SU-DHL-6 (cell line): ENCODE measurements around the gene ZC3H8.
A peak's percentile ranks its signal among the peaks of the same experiment; 100 is the strongest.

Experiments
- H2AFZ ChIP-seq: fragments of 200-600 bp; sonication (generic); 2 replicates; pipeline ENCODE4 v1.6.1; 2014; ENCODE audit warnings: low read depth, mild to moderate bottlenecking, moderate library complexity, mixed read lengths, antibody characterized with exemption, low read length; ENCODE audit not compliant: severe bottlenecking
- H3F3A ChIP-seq: fragments of 200-600 bp; shearing (Covaris generic); 2 replicates; pipeline ENCODE4 v1.6.0; 2016; ENCODE audit warnings: antibody characterized with exemption, mild to moderate bottlenecking; ENCODE audit not compliant: insufficient read depth
- H3K27ac ChIP-seq: fragments of 200-600 bp; sonication (generic); 2 replicates; pipeline ENCODE4 v1.5.1; 2016; ENCODE audit warnings: low read depth, mild to moderate bottlenecking, low read length, moderate library complexity, mixed read lengths
- H3K27me3 ChIP-seq: fragments of 200-600 bp; sonication (generic), shearing (Covaris generic); 2 replicates; pipeline ENCODE4 v1.6.0; 2014; ENCODE audit warnings: mild to moderate bottlenecking, low read length
- H3K36me3 ChIP-seq: fragments of 200-600 bp; sonication (generic); 2 replicates; pipeline ENCODE4 v1.6.1; 2014; ENCODE audit warnings: mild to moderate bottlenecking, low read length, mixed read lengths
- H3K4me2 ChIP-seq: fragments of 300-600, 200-600 bp; shearing (Covaris generic), sonication (generic); 2 replicates; pipeline ENCODE4 v1.6.0; 2014; ENCODE audit warnings: low read length, low read depth, mild to moderate bottlenecking; ENCODE audit not compliant: poor library complexity, severe bottlenecking
- H3K4me3 ChIP-seq: fragments of 200-600 bp; sonication (generic); 2 replicates; pipeline ENCODE4 v1.5.1; 2014; ENCODE audit warnings: antibody characterized with exemption, low read length, mild to moderate bottlenecking, mixed read lengths; ENCODE audit not compliant: insufficient read depth, poor library complexity, severe bottlenecking
- H3K79me2 ChIP-seq: fragments of 200-600 bp; sonication (generic); 2 replicates; pipeline ENCODE4 v1.6.1; 2014; ENCODE audit warnings: mild to moderate bottlenecking, low read length, moderate library complexity; ENCODE audit not compliant: insufficient read depth
- H3K9ac ChIP-seq: fragments of 200-600 bp; sonication (generic); 2 replicates; pipeline ENCODE4 v1.7.0; 2014; ENCODE audit warnings: mild to moderate bottlenecking, low read length
- H3K9me2 ChIP-seq: fragments of 200-600 bp; sonication (generic); replicated peaks from 2 replicates; pipeline ENCODE4 v1.6.1; 2014; ENCODE audit warnings: low read length; ENCODE audit not compliant: insufficient read depth
- H3K9me3 ChIP-seq: fragments of 200-600 bp; sonication (generic); 2 replicates; pipeline ENCODE4 v1.6.1; 2014; ENCODE audit warnings: low read length, mixed read lengths; ENCODE audit not compliant: insufficient read depth
- H4K20me1 ChIP-seq: fragments of 200-600 bp; sonication (generic); 2 replicates; pipeline ENCODE4 v1.6.1; 2014; ENCODE audit warnings: low read depth, mild to moderate bottlenecking, antibody characterized with exemption, low read length, moderate library complexity, mixed read lengths
- EZH2phosphoT487 ChIP-seq: fragments of 200-600 bp; sonication (generic), shearing (Covaris generic); conservative IDR thresholded peaks from 2 replicates; pipeline ENCODE4 v1.6.1; 2018; ENCODE audit warnings: mild to moderate bottlenecking, antibody characterized with exemption, low read length, moderate library complexity, mixed read lengths
- TF ChIP-seq, protein P1 (sequence below): fragments of 200-600 bp; sonication (generic); IDR thresholded peaks from one replicate; pipeline ENCODE4 v1.5.1; 2017; ENCODE audit warnings: antibody characterized with exemption, mild to moderate bottlenecking, low read length, moderate library complexity; ENCODE audit not compliant: insufficient read depth, poor library complexity, severe bottlenecking

ZC3H8 gene

DNA sequence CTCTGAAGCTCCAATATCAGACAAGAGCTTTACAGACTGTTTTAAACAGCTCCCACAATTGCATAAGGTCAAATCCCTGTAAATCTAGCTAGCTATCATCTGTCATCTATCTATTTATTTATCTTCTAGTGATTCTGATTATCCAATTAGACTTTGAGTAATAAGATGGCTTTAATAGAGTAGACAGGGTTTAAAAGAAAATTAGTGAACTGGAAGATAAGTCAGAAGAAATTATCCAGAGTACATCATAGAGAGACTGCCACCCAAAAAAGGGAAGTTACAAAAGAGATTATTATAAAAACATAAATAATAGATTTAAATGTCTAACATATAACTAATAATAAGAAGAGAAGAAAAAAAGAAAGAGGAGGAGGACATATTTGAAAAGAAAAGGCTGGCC lies 8.0 kb upstream of the ZC3H8 start:
- Histone ChIP-seq H3K4me3 (no peak overlapping the region), H2AFZ (no peak overlapping the region), H3K9me3 (peaks cover 9% of the 10 kb centered on the region; the same call in 1 of the 2 replicates), H3K79me2 (no peaks in the 10 kb centered on the region), H4K20me1 (no peaks in the 10 kb centered on the region), H3K4me2 (no peak overlapping the region), H3K9ac (no peak overlapping the region), H3F3A (no peaks in the 10 kb centered on the region), H3K27ac (no peak overlapping the region), H3K9me2 (no peaks in the 10 kb centered on the region), H3K27me3 (peaks cover 4% of the 10 kb centered on the region; the same call in 1 of the 2 replicates), H3K36me3 (peaks cover 3% of the 10 kb centered on the region; the same call in 1 of the 2 replicates)
- TF ChIP-seq, protein P1, sequence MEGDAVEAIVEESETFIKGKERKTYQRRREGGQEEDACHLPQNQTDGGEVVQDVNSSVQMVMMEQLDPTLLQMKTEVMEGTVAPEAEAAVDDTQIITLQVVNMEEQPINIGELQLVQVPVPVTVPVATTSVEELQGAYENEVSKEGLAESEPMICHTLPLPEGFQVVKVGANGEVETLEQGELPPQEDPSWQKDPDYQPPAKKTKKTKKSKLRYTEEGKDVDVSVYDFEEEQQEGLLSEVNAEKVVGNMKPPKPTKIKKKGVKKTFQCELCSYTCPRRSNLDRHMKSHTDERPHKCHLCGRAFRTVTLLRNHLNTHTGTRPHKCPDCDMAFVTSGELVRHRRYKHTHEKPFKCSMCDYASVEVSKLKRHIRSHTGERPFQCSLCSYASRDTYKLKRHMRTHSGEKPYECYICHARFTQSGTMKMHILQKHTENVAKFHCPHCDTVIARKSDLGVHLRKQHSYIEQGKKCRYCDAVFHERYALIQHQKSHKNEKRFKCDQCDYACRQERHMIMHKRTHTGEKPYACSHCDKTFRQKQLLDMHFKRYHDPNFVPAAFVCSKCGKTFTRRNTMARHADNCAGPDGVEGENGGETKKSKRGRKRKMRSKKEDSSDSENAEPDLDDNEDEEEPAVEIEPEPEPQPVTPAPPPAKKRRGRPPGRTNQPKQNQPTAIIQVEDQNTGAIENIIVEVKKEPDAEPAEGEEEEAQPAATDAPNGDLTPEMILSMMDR, result no peak
- no peak for TF ChIP-seq EZH2phosphoT487

DNA sequence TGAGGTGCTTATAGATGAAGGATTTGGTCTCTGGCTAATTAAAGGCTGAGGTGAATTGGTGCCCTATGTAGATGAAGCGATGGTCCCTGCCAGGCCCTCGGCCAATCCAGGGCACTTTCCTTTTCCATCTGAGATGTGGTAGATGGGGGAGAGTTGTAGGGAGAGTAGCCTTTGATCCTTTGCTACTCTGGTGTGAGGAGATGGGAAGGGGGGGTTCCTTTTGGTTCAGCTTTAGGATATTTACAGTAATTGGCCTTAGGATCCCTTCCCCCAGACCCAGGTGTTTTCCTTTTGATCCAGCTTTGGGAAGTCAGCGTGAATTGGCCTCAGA lies 5.4 kb upstream of the ZC3H8 start:
- H3K27ac ChIP-seq, result no peak overlapping the region
- no peak overlapping the region for H3K4me3 ChIP-seq
- TF ChIP-seq EZH2phosphoT487, result no peak
- TF ChIP-seq, protein P1, result no peak

DNA sequence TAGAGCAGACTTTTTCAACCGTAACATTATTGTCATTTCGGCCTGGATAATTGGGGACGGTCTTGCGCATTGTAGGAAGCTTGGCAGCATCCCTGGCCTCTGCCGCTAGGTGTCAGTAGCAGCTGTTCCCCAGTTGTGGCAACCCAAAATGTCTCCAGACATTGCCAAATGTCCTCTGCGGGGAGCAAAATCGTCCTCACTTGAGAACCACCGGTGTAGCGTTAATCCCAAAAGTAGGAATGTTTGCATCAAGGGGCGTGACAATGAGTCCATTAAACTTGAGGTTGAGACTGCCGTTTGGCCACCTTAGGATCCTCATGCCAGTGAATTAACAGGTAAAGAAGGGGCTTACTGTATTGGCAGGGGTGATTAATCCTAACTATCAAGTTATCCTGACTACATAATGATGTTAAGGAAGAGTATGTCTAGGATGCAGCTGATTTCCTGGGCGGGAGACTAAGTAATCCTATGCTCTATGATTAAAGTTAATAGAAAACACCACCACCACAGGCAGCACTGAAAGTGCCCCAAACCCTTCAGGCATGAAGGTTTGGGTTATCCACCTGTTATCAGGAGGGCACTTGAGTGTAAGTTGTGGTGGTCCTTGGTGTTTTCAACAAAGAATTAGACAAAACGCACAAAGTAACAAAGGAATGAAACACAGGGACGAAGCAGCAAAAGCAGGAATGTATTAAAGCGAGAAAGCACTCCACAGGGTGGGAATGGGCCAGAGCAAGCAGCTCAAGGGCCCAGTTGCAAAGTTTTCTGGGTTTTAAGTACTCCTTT lies 4.9 kb upstream of the ZC3H8 start:
- peaks cover 9% of the 10 kb centered on the region; the same call in 1 of the 2 replicates for H3K9me3 ChIP-seq
- H4K20me1 ChIP-seq, result no peaks in the 10 kb centered on the region
- H3K4me3 ChIP-seq, result no peak overlapping the region
- H3K9ac ChIP-seq, result no peak overlapping the region; the same call in 1 of the 2 replicates
- H3K36me3 ChIP-seq, result peaks cover 3% of the 10 kb centered on the region; the same call in 1 of the 2 replicates
- no peak overlapping the region for H3K27ac ChIP-seq
- no peak overlapping the region for H3K4me2 ChIP-seq
- no peaks in the 10 kb centered on the region for H3K79me2 ChIP-seq
- no peaks in the 10 kb centered on the region for H3F3A ChIP-seq
- TF ChIP-seq, protein P1, result peak; percentile 98
- TF ChIP-seq EZH2phosphoT487, result no peak
- peak overlapping the region; percentile 90 for H2AFZ ChIP-seq
- peaks cover 4% of the 10 kb centered on the region; the same call in 1 of the 2 replicates for H3K27me3 ChIP-seq
- no peaks in the 10 kb centered on the region for H3K9me2 ChIP-seq

More for the DNA sequence above, 5.4 kb upstream of the ZC3H8 start:
- peak overlapping the region; percentile 90 for H2AFZ ChIP-seq
- no peak overlapping the region for H3K4me2 ChIP-seq
- peaks cover 3% of the 10 kb centered on the region; the same call in 1 of the 2 replicates for H3K36me3 ChIP-seq
- H3K9me3 ChIP-seq, result peaks cover 9% of the 10 kb centered on the region; the same call in 1 of the 2 replicates
- H4K20me1 ChIP-seq, result no peaks in the 10 kb centered on the region
- H3K27me3 ChIP-seq, result peaks cover 4% of the 10 kb centered on the region; the same call in 1 of the 2 replicates
- H3F3A ChIP-seq, result no peaks in the 10 kb centered on the region
- H3K9ac ChIP-seq, result no peak overlapping the region
- no peaks in the 10 kb centered on the region for H3K79me2 ChIP-seq
- H3K9me2 ChIP-seq, result no peaks in the 10 kb centered on the region
